GM12874 (cell line): ENCODE measurements around the gene IRS1.

Source experiments
- TF ChIP-seq, protein P1 (sequence below): IDR thresholded peaks from 2 replicates; pipeline ENCODE4 v1.5.1; 2011; ENCODE audit warnings: low read depth, mild to moderate bottlenecking, control low read depth, low read length, moderate library complexity; ENCODE audit not compliant: insufficient read depth

IRS1 gene, protein sequence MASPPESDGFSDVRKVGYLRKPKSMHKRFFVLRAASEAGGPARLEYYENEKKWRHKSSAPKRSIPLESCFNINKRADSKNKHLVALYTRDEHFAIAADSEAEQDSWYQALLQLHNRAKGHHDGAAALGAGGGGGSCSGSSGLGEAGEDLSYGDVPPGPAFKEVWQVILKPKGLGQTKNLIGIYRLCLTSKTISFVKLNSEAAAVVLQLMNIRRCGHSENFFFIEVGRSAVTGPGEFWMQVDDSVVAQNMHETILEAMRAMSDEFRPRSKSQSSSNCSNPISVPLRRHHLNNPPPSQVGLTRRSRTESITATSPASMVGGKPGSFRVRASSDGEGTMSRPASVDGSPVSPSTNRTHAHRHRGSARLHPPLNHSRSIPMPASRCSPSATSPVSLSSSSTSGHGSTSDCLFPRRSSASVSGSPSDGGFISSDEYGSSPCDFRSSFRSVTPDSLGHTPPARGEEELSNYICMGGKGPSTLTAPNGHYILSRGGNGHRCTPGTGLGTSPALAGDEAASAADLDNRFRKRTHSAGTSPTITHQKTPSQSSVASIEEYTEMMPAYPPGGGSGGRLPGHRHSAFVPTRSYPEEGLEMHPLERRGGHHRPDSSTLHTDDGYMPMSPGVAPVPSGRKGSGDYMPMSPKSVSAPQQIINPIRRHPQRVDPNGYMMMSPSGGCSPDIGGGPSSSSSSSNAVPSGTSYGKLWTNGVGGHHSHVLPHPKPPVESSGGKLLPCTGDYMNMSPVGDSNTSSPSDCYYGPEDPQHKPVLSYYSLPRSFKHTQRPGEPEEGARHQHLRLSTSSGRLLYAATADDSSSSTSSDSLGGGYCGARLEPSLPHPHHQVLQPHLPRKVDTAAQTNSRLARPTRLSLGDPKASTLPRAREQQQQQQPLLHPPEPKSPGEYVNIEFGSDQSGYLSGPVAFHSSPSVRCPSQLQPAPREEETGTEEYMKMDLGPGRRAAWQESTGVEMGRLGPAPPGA (N-terminal part only)

DNA sequence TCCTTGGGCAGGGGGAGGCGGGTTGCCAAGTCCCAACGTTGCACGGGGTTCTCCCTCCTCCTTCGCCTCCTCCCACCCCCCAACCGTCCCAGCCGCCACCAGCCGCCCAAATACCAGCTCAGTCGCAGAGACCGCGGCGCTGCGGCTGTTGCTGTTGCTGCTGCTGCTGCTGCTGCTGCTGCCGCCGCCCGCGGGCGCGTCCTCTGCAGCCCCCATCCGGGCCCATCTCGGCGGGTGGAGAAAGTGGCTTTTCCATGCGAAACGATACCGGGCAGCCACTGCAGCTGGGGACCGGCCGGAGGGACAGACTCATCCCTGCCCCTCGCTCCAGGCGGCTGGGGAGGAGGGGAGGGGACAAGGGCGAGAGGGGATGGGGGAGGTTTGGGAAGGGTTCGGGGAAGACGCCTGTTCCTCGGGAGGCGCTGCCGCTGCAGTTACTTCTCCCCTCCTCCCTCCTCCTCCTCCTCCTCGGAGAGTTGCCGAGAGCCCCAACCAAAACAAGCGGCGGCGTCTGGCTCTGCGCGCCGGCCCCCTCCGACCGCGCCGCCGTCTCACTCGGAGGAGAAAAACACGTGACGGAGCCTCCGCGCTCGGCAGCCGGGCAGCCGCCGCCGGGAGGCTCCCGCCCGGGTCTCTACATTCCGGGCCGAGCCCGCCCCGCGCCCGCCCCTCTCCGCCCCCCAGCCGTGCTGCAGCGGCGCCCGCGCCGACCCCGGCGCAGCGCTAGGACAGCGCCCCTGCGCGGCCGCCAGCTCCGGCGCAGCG, at the start of gene IRS1:
Gene IRS1 (minus strand): TSS at position 610 of the 765 bp plus-strand sequence. CDS start 1,082 bp downstream, outside the sequence.
- TF ChIP-seq, protein P1, sequence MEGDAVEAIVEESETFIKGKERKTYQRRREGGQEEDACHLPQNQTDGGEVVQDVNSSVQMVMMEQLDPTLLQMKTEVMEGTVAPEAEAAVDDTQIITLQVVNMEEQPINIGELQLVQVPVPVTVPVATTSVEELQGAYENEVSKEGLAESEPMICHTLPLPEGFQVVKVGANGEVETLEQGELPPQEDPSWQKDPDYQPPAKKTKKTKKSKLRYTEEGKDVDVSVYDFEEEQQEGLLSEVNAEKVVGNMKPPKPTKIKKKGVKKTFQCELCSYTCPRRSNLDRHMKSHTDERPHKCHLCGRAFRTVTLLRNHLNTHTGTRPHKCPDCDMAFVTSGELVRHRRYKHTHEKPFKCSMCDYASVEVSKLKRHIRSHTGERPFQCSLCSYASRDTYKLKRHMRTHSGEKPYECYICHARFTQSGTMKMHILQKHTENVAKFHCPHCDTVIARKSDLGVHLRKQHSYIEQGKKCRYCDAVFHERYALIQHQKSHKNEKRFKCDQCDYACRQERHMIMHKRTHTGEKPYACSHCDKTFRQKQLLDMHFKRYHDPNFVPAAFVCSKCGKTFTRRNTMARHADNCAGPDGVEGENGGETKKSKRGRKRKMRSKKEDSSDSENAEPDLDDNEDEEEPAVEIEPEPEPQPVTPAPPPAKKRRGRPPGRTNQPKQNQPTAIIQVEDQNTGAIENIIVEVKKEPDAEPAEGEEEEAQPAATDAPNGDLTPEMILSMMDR, result peak; percentile 64; the same call in 1 of the 2 replicates

DNA sequence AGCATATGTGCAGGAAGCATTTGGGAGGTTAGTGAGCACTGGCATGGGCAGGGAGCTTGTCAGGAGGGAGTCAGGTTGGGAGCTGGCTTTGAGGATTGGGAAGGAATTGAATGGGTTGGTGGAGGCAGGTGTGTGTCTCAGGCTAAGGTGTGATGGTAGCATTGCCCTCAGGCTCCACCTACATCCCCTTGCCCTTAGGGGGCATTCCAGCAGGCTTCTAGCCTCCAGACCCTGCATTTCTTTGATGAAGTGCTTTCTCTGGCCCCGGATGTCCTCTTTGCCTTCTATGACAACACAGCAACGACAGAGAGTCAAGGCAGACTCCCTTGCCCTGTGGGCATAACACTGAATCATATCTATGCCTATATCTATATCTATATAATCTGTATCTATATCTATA, 49.7 kb upstream of the IRS1 start:
- TF ChIP-seq, protein P1, result no peak

DNA sequence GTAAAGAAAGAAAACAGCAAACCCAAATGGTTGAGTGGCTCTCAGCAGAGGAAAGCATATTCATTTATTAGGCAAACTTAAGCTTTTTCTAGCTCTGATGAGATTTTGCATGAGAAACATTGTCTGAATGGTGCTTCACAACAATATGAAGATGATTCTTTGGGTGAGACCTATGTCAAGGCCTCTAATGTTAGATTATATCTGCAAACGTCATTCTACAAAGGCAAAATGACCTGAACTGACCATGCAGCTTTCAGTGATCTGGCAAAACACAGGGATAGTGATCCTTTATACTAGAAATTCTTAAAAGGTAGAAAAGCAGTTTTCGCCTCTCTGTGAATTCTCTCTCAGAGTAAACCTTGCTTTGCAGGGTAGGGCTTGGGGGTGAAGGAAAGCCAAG, 47.9 kb upstream of the IRS1 start:
- TF ChIP-seq, protein P1, result no peak

DNA sequence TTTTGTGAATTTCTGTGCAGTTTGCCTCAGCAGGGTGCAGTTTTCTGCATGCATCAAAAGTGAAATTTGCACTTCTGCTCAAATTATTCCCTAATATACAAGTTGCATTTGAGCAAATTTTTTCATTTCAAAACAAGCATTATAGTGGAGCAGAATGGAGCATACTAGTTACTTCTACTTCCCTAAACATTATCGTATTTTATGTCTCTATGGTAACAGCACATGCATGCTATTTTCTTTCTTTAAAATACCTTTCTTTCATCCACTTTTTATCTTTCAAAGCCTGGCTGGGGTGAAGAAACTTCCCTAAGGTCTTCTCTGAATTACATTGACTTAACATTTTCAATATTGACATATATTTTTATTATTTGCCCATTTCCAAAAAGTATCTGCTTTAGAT, 47.5 kb upstream of the IRS1 start:
- TF ChIP-seq, protein P1, result no peak

DNA sequence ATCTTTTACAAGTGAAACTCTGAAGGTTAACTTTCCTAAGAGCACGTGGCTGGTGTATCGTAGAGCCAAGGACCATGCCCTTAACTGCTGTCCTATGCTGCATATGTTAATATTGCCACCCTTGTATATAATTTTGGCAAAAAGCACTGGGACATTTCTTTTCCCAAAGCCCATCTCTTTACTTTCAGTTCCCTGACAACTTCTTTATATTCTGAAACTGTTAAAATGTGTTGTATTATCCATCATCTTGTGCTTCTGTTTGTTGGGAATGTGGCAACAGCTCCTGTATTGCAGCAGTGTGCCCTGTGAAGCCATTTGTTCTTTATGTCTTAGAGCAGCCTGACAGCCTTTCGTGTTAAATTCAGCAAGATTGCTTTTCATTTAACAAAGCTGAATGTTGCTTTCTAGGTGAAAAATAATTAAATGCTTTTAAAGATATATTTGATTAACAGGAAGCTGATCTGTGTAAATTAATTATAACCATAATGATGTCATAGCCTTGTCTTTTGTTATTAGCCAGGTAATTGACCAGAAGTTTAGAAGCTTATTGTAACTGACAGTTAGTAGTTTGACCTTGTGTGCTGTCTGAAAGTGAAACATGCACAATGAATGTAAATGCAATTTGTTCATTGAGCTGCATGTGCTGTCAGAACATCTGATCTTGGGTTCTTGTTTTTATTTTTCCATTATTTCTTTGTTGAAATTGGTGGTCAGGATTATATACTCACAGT, 45.9 kb upstream of the IRS1 start:
- TF ChIP-seq, protein P1, result no peak

DNA sequence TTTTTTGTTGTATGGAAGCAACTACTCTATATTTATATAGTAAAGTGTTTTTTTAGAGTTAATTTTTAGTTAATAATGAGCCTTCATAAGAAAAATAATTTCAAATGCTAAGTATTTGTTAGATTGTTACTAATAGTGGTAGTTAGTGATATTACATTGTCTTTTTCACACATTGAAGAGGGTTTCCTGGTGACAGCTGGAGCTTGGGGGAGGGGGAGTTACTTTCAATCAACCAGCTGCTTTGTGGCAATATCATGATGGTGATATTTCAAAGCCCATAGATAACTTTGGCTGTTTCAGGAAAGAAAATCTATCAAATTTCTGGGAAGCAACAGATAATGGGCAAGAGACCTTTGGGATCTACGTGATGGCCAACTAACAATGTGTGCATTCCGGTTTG, 40.3 kb upstream of the IRS1 start:
- TF ChIP-seq, protein P1, result no peak
